ENCODE results near the gene TCTN1. TPM values are rescaled to one million over a fixed set of nuclear protein-coding genes. Genes with fewer than 3 reads are reported as not detected.

The TCTN1 gene
- total and polyA plus RNA-seq, 2 of the 4 experiments (the other 2 are of a cell fraction), result 11.7 to 18.8 TPM

DNA sequence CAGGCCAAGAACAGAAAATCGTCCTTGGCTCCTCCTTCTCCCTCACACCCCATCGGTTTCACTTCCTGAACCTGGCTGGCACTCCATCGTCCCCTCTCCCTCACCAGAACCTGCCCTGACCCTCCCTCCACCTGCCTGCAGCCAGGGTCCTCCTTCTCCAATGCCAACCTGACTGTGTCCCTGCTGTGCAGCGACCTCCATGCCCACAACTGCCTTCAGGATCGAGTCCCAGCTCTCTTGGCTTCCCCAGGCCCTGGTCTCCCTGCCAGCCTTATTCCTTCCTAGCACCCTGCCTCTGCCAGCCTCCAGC is 55.2 kb downstream of the TCTN1 start:
- Histone ChIP-seq H3K4me3 (ENCODE audit: insufficient read depth, low read depth, low read length) (no peak overlapping the region), H2AK9ac (replicated peaks; ENCODE audit: low read depth, low read length, poor library complexity) (no peak overlapping the region), H3K18ac (ENCODE audit: low read depth, low read length) (no peak overlapping the region), H2AFZ (replicated peaks; ENCODE audit: low read length, poor library complexity) (peak overlapping the region; percentile 32), H3K56ac (ENCODE audit: extremely low read depth, insufficient read depth, low read length) (no peak overlapping the region), H3K9me3 (ENCODE audit: control insufficient read depth, insufficient read depth, low read length) (no peaks in the 10 kb centered on the region; the same call in 1 of the 2 replicates), H3K9ac (ENCODE audit: low read depth, low read length) (no peak overlapping the region), H3K79me1 (ENCODE audit: low read depth in 1 of 2, low read length in 2 of 2) (no peaks in the 10 kb centered on the region), H2BK120ac (ENCODE audit: low read depth, low read length) (no peak overlapping the region), H3K27me3 (ENCODE audit: control insufficient read depth, insufficient read depth, low read length) (peaks cover 9% of the 10 kb centered on the region), H3K27ac (ENCODE audit: insufficient read depth, low read length) (no peak overlapping the region), H2BK20ac (ENCODE audit: low read depth, low read length) (no peak overlapping the region), H3K36me3 (ENCODE audit: control insufficient read depth, insufficient read depth, low read length) (no peaks in the 10 kb centered on the region), H2BK15ac (ENCODE audit: low read depth, low read length) (no peak overlapping the region), H4K20me1 (ENCODE audit: insufficient read depth, low read length) (no peaks in the 10 kb centered on the region), H3K23ac (ENCODE audit: low read depth, low read length) (no peak overlapping the region), H4K8ac (ENCODE audit: low read depth in 2 of 2, low read length in 2 of 2) (no peak overlapping the region), H4K91ac (ENCODE audit: insufficient read depth, low read depth, low read length) (no peak overlapping the region), H3K4ac (ENCODE audit: low read depth, low read length) (no peak overlapping the region), H2BK5ac (ENCODE audit: low read depth, low read length, poor library complexity, severe bottlenecking) (no peak overlapping the region), H2AK5ac (ENCODE audit: low read depth, low read length) (no peak overlapping the region), H3K9me1 (ENCODE audit: insufficient read depth, low read length) (no peaks in the 10 kb centered on the region), H3K14ac (replicated peaks; ENCODE audit: low read depth, low read length) (no peak overlapping the region), H3K4me2 (ENCODE audit: low read depth, low read length) (no peak overlapping the region), H3K4me1 (ENCODE audit: control insufficient read depth, insufficient read depth, low read length) (no peaks in the 10 kb centered on the region), H4K5ac (ENCODE audit: low read depth, low read length) (no peak overlapping the region)
- intact Hi-C loops (cut with micrococcal nuclease) (no loop called here), in situ Hi-C loops (cut with MboI; ENCODE audit: low sequenced_read_pairs) (no loop called here), dilution Hi-C loops (cut with HindIII; ENCODE audit: low sequenced_read_pairs, unreplicated experiment) (no loop called here)
- DNase-seq (no peak), ATAC-seq (ENCODE audit: low read depth) (no peak)
- no TSS peak for BruUV-seq (replicated peaks)
- CTCF ChIA-PET, result no interaction called here
- WGBS, 2 experiments (ENCODE audit: extremely low coverage in 2 of 2, insufficient read length in 1 of 2), result 30% methylated on average over 5 of the region's 5 CpGs; no CpG with 5 or more reads in 1 of the 2 experiments
- POLR2A ChIA-PET (ENCODE audit: unreplicated experiment), result no interaction called here
- no peak for TF ChIP-seq RFX5 (IDR thresholded peaks at IDR 0.05; ENCODE audit: low read depth, low read length)
- no peak for TF ChIP-seq MAZ (IDR thresholded peaks at IDR 0.05; ENCODE audit: borderline replicate concordance, low read depth, low read length)
- TF ChIP-seq POLR2A (IDR thresholded peaks at IDR 0.05; ENCODE audit: low read depth, low read length), result no peak
- no peak for TF ChIP-seq NFE2L2 (IDR thresholded peaks at IDR 0.05; ENCODE audit: low read depth, low read length)
- no peak for TF ChIP-seq RCOR1 (IDR thresholded peaks at IDR 0.05; ENCODE audit: insufficient replicate concordance, low read length)
- no peak for TF ChIP-seq BHLHE40 (IDR thresholded peaks at IDR 0.05; ENCODE audit: low read depth, low read length)
- no peak for TF ChIP-seq SMC3 (IDR thresholded peaks at IDR 0.05; ENCODE audit: low read depth, low read length)
- TF ChIP-seq MXI1 (IDR thresholded peaks at IDR 0.05; ENCODE audit: borderline replicate concordance, low read depth, low read length), result no peak
- TF ChIP-seq, protein P1, sequence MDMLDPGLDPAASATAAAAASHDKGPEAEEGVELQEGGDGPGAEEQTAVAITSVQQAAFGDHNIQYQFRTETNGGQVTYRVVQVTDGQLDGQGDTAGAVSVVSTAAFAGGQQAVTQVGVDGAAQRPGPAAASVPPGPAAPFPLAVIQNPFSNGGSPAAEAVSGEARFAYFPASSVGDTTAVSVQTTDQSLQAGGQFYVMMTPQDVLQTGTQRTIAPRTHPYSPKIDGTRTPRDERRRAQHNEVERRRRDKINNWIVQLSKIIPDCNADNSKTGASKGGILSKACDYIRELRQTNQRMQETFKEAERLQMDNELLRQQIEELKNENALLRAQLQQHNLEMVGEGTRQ (IDR thresholded peaks at IDR 0.05; ENCODE audit: low read depth, low read length), result no peak
- TF ChIP-seq, protein P2, sequence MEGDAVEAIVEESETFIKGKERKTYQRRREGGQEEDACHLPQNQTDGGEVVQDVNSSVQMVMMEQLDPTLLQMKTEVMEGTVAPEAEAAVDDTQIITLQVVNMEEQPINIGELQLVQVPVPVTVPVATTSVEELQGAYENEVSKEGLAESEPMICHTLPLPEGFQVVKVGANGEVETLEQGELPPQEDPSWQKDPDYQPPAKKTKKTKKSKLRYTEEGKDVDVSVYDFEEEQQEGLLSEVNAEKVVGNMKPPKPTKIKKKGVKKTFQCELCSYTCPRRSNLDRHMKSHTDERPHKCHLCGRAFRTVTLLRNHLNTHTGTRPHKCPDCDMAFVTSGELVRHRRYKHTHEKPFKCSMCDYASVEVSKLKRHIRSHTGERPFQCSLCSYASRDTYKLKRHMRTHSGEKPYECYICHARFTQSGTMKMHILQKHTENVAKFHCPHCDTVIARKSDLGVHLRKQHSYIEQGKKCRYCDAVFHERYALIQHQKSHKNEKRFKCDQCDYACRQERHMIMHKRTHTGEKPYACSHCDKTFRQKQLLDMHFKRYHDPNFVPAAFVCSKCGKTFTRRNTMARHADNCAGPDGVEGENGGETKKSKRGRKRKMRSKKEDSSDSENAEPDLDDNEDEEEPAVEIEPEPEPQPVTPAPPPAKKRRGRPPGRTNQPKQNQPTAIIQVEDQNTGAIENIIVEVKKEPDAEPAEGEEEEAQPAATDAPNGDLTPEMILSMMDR (conservative IDR thresholded peaks at IDR 0.05; ENCODE audit: low read depth, low read length), result no peak
- TF ChIP-seq RAD21 (IDR thresholded peaks at IDR 0.05; ENCODE audit: low read length), result no peak
- TF ChIP-seq CHD1 (IDR thresholded peaks at IDR 0.05; ENCODE audit: low read depth, low read length), result no peak
- no peak for TF ChIP-seq FOS (IDR thresholded peaks at IDR 0.05; ENCODE audit: low read depth, low read length)
- no peak for TF ChIP-seq CEBPB (IDR thresholded peaks at IDR 0.05; ENCODE audit: low read depth, low read length)
- TF ChIP-seq MAFK (IDR thresholded peaks at IDR 0.05; ENCODE audit: low read depth, low read length), result no peak
- TF ChIP-seq, protein P3, sequence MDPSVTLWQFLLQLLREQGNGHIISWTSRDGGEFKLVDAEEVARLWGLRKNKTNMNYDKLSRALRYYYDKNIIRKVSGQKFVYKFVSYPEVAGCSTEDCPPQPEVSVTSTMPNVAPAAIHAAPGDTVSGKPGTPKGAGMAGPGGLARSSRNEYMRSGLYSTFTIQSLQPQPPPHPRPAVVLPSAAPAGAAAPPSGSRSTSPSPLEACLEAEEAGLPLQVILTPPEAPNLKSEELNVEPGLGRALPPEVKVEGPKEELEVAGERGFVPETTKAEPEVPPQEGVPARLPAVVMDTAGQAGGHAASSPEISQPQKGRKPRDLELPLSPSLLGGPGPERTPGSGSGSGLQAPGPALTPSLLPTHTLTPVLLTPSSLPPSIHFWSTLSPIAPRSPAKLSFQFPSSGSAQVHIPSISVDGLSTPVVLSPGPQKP (IDR thresholded peaks at IDR 0.05; ENCODE audit: borderline replicate concordance, low read depth, low read length), result no peak

Data from IMR-90 (cell line).